OCI-LY7 (cell line): ENCODE results near the gene ADPRHL1. TPM values are rescaled to one million over a fixed set of nuclear protein-coding genes. Genes with fewer than 3 reads are reported as not detected.
"Not testable (repeated sequence)": the region's sequence is repeated elsewhere in the genome, so short reads cannot be mapped to it uniquely, and the experiment has no call there.

ENCODE experiments used
- BruUV-seq: library from RNA; stranded (reverse); fragments of 400-500 nt; replicated peaks from 2 replicates; lab custom pipeline; 2021; lab: Mats Ljungman, UMichigan
- CTCF ChIA-PET: fragments of 300-600 bp; sonication (Branson Sonifier 250); formaldehyde crosslinking; loops from one replicate; lab custom pipeline; 2022; ENCODE audit warnings: antibody characterized with exemption; ENCODE audit not compliant: unreplicated experiment; lab: Charles Lee
- POLR2A ChIA-PET: fragments of 300-600 bp; sonication (Branson Sonifier 250); formaldehyde crosslinking; loops from one replicate; lab custom pipeline; 2022; ENCODE audit warnings: antibody characterized with exemption; lab: Charles Lee
- DNase-seq: peaks from one replicate; pipeline ENCODE4 v3.0.0-alpha.2; 2015; ENCODE audit warnings: low spot score
- H2AFZ ChIP-seq: fragments of 200-600 bp; sonication (generic), shearing (Covaris generic); 2 replicates; pipeline ENCODE4 v1.6.1; 2014; ENCODE audit warnings: mild to moderate bottlenecking, antibody characterized with exemption, low read length, moderate library complexity
- H3K27ac ChIP-seq: fragments of 200-600 bp; sonication (generic); 2 replicates; pipeline ENCODE4 v1.5.1; 2014; ENCODE audit warnings: mixed run types, low read depth, mild to moderate bottlenecking, moderate library complexity, low read length, inconsistent platforms; ENCODE audit not compliant: poor library complexity, severe bottlenecking
- H3K36me3 ChIP-seq: fragments of 200-600 bp; sonication (generic); 2 replicates; pipeline ENCODE4 v1.6.1; 2014; ENCODE audit warnings: mild to moderate bottlenecking, antibody characterized with exemption, low read length, moderate library complexity, mixed read lengths; ENCODE audit not compliant: insufficient read depth
- H3K4me1 ChIP-seq: fragments of 200-600 bp; sonication (generic); 2 replicates; pipeline ENCODE4 v1.5.1; 2014; ENCODE audit warnings: mild to moderate bottlenecking, low read length; ENCODE audit not compliant: insufficient read depth, poor library complexity, severe bottlenecking
- H3K4me2 ChIP-seq: fragments of 200-600 bp; sonication (generic); 2 replicates; pipeline ENCODE4 v1.6.1; 2014; ENCODE audit warnings: mild to moderate bottlenecking, low read length
- H3K4me3 ChIP-seq: fragments of 200-600 bp; sonication (generic); 2 replicates; pipeline ENCODE4 v1.5.1; 2014; ENCODE audit warnings: mild to moderate bottlenecking, low read depth, low read length; ENCODE audit not compliant: poor library complexity, severe bottlenecking
- H3K79me2 ChIP-seq: fragments of 200-600 bp; sonication (generic); 2 replicates; pipeline ENCODE4 v1.6.1; 2016; ENCODE audit warnings: low read depth, mild to moderate bottlenecking, low read length, moderate library complexity, mixed read lengths; ENCODE audit not compliant: insufficient read depth
- H3K9me2 ChIP-seq: fragments of 200-600 bp; sonication (generic); 2 replicates; pipeline ENCODE4 v1.6.1; 2016; ENCODE audit warnings: mild to moderate bottlenecking, low read length, mixed read lengths; ENCODE audit not compliant: insufficient read depth
- H3K9me3 ChIP-seq: fragments of 200-600 bp; sonication (generic); 2 replicates; pipeline ENCODE4 v1.6.1; 2014; ENCODE audit warnings: mild to moderate bottlenecking, mixed run types, low read length, mixed read lengths
- H4K20me1 ChIP-seq: fragments of 200-600 bp; sonication (generic); 2 replicates; pipeline ENCODE4 v1.6.1; 2014; ENCODE audit warnings: mild to moderate bottlenecking, antibody characterized with exemption, low read length, moderate library complexity, mixed read lengths; ENCODE audit not compliant: insufficient read depth
- CTCF ChIP-seq: fragments of 200-600 bp; sonication (generic); conservative IDR thresholded peaks from 2 replicates; pipeline ENCODE4 v1.5.1; 2014; ENCODE audit warnings: mild to moderate bottlenecking, antibody characterized with exemption, low read length, moderate library complexity, mixed read lengths
- EZH2phosphoT487 ChIP-seq: fragments of 200-600 bp; sonication (generic); IDR thresholded peaks from 2 replicates; pipeline ENCODE4 v1.6.1; 2018; ENCODE audit warnings: low read depth, borderline replicate concordance, mild to moderate bottlenecking, mixed run types, antibody characterized with exemption, low read length, moderate library complexity, mixed read lengths
- intact Hi-C: fragments of 100-400 bp; cut with micrococcal nuclease; formaldehyde crosslinking; loops from one replicate; pipeline ENCODE4 v1.10.0; 2022; ENCODE audit not compliant: unreplicated experiment
- total RNA-seq, 2 experiments: library from RNA; depleted of rRNA in 1 of 2; stranded (reverse); fragments of >200 nt in 1 of 2; shearing (Covaris generic) in 1 of 2; gene quantifications; 2 replicates each; pipeline ENCODE4 v1.2.3, GENCODE V29; 2014 to 2022

Gene ADPRHL1
- total RNA-seq, 2 experiments from 2014 or later: 2.5 to 6.2 TPM

GRCh38 chr13:113472355-113473025 lies 19.2 kb upstream of the ADPRHL1 start:
- Histone ChIP-seq H3K27ac (no peak overlapping the region), H3K4me3 (no peak overlapping the region), H3K4me1 (no peaks in the 10 kb centered on the region), H4K20me1 (no peaks in the 10 kb centered on the region), H3K79me2 (no peaks in the 10 kb centered on the region), H3K9me3 (no peaks in the 10 kb centered on the region), H3K36me3 (peaks cover 18% of the 10 kb centered on the region), H3K9me2 (no peaks in the 10 kb centered on the region), H3K4me2 (no peak overlapping the region), H2AFZ (no peak overlapping the region)
- TF ChIP-seq EZH2phosphoT487 (no peak), CTCF (no peak)
- POLR2A ChIA-PET: no interaction called here
- no TSS peak for BruUV-seq
- DNase-seq: no peak
- CTCF ChIA-PET: no interaction called here
- intact Hi-C loops: no loop called here

GRCh38 chr13:113471844-113472243 lies 18.6 kb upstream of the ADPRHL1 start:
- Histone ChIP-seq H3K27ac (no peak overlapping the region), H3K79me2 (no peaks in the 10 kb centered on the region), H3K36me3 (peaks cover 16% of the 10 kb centered on the region), H4K20me1 (no peaks in the 10 kb centered on the region), H3K4me2 (no peak overlapping the region), H3K4me3 (no peak overlapping the region), H3K4me1 (no peaks in the 10 kb centered on the region), H2AFZ (no peak overlapping the region), H3K9me2 (no peaks in the 10 kb centered on the region), H3K9me3 (no peaks in the 10 kb centered on the region)
- intact Hi-C loops: no loop called here
- ChIA-PET POLR2A (no interaction called here), CTCF (no interaction called here)
- no TSS peak for BruUV-seq
- DNase-seq: no peak
- TF ChIP-seq CTCF (no peak), EZH2phosphoT487 (no peak)

- H3K9me3 ChIP-seq, intact Hi-C loops, H3K9me2 ChIP-seq, H3K4me1 ChIP-seq, H3K4me3 ChIP-seq, BruUV-seq, H4K20me1 ChIP-seq, H3K79me2 ChIP-seq, DNase-seq, POLR2A ChIA-PET, CTCF ChIA-PET, H2AFZ ChIP-seq, H3K4me2 ChIP-seq, H3K27ac ChIP-seq: not testable (repeated sequence)
- H3K36me3 ChIP-seq: peaks cover 14% of the 10 kb centered on the region
Measured at GRCh38 chr13:113470635-113471163, 17.4 kb upstream of the ADPRHL1 start.
